ENCODE data around the gene VARS1.
A peak's percentile ranks its signal among the peaks of the same experiment; 100 is the strongest.
"Not testable (repeated sequence)": the region's sequence is repeated elsewhere in the genome, so short reads cannot be mapped to it uniquely, and the experiment has no call there.

Gene VARS1

DNA sequence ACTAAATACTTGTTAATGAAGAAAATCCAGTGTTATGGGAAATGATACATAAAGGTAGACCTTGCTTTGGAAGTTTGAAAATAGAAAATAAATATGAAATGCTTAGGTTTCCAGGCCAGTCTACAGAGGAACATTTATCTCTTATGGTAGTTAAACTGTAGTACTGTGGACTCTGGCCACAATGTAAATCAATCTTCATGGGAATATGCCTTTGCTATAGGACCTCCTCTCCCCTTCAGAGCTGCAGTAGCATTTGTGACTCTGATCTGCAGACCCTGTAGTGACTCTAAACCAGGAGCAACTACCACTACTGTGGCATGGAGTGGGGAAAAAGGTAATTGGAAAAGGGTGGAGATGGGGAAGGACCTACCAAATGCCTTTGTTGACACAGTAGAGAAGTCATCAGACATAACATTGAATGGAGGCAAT lies 24.3 kb upstream of the VARS1 start:
- H3K9ac ChIP-seq (ENCODE audit: low read length) = no peak overlapping the region
- H3K27ac ChIP-seq (ENCODE audit: low read depth, low read length) = peak overlapping the region; percentile 41
- peaks cover 35% of the 10 kb centered on the region for H3K4me1 ChIP-seq (ENCODE audit: insufficient read depth, low read length)
- H3K27me3 ChIP-seq (ENCODE audit: control insufficient read depth in 1 of 2, insufficient read depth in 2 of 2, low read length in 2 of 2) = no peaks in the 10 kb centered on the region
- no peaks in the 10 kb centered on the region for H3K36me3 ChIP-seq (ENCODE audit: insufficient read depth, low read length)
- no peak overlapping the region for H3K4me3 ChIP-seq (ENCODE audit: low read depth in 1 of 2, low read length in 2 of 2)
- no peaks in the 10 kb centered on the region for H3K9me3 ChIP-seq (ENCODE audit: low read length)

DNA sequence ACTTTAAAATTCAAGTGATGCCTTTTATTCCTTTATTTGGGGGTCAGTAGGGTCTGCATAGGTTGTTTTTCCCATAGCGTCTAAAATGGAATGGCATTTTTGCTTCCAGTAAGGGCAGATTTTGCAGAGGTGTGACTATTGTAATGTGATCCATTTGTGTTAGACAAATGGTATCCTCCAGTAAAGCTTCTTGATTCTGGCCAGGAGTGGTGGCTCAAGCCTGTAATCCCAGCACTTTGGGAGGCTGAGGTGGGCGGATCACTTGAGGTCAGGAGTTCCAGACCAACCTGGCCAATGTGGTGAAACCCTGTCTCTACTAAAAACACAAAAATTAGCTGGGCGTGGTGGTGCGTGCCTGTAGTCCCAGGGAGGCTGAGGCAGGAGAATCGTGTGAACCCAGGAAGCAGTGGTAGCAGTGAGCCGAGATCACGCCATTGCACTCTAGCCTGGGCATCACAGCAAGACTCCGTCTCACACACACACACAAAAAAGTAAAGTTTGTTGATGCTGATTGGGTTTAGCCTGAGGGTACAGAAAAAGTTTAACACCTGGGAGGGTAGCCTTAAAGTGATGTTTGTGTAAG lies 22.5 kb upstream of the VARS1 start:
- H3K36me3 ChIP-seq (ENCODE audit: insufficient read depth, low read length); H3K9me3 ChIP-seq (ENCODE audit: low read length); H3K9ac ChIP-seq (ENCODE audit: low read length); H3K27me3 ChIP-seq (ENCODE audit: control insufficient read depth in 1 of 2, insufficient read depth in 2 of 2, low read length in 2 of 2); H3K27ac ChIP-seq (ENCODE audit: low read depth, low read length): not testable (repeated sequence)
- H3K4me1 ChIP-seq (ENCODE audit: insufficient read depth, low read length) = peaks cover 40% of the 10 kb centered on the region
- peak overlapping the region; percentile 44 to 47 for H3K4me3 ChIP-seq (ENCODE audit: low read depth in 1 of 2, low read length in 2 of 2)

DNA sequence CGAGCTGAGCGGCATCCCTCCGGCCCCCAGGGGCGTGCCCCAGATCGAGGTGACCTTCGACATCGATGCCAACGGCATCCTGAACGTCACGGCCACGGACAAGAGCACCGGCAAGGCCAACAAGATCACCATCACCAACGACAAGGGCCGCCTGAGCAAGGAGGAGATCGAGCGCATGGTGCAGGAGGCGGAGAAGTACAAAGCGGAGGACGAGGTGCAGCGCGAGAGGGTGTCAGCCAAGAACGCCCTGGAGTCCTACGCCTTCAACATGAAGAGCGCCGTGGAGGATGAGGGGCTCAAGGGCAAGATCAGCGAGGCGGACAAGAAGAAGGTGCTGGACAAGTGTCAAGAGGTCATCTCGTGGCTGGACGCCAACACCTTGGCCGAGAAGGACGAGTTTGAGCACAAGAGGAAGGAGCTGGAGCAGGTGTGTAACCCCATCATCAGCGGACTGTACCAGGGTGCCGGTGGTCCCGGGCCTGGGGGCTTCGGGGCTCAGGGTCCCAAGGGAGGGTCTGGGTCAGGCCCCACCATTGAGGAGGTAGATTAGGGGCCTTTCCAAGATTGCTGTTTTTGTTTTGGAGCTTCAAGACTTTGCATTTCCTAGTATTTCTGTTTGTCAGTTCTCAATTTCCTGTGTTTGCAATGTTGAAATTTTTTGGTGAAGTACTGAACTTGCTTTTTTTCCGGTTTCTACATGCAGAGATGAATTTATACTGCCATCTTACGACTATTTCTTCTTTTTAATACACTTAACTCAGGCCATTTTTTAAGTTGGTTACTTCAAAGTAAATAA lies 21.8 kb upstream of the VARS1 start:
- not testable (repeated sequence) for H3K9ac ChIP-seq (ENCODE audit: low read length)
- H3K27ac ChIP-seq (ENCODE audit: low read depth, low read length) = peak overlapping the region; percentile 75
- peaks cover 37% of the 10 kb centered on the region for H3K4me1 ChIP-seq (ENCODE audit: insufficient read depth, low read length)

DNA sequence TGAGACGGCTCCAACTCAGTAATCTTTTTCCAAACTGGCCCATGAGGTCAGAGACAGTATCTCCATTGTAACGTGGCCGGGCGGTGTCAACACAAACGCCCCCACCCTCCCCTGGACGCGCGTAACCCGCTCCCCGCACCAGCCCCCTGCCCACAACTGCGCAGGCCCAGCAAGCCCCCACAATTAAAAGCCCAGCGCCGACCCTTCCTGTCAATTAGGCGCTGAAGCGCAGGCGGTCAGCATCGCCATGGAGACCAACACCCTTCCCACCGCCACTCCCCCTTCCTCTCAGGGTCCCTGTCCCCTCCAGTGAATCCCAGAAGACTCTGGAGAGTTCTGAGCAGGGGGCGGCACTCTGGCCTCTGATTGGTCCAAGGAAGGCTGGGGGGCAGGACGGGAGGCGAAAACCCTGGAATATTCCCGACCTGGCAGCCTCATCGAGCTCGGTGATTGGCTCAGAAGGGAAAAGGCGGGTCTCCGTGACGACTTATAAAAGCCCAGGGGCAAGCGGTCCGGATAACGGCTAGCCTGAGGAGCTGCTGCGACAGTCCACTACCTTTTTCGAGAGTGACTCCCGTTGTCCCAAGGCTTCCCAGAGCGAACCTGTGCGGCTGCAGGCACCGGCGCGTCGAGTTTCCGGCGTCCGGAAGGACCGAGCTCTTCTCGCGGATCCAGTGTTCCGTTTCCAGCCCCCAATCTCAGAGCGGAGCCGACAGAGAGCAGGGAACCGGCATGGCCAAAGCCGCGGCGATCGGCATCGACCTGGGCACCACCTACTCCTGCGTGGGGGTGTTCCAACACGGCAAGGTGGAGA lies 19.7 kb upstream of the VARS1 start, which contains the start of the genes HSPA1A and HSPA1L:
Gene HSPA1A (plus strand): TSS at position 519 of the 814 bp plus-strand sequence. CDS start 214 bp downstream, at position 733.
Gene HSPA1L (minus strand): TSS at position 259 of the 814 bp plus-strand sequence. CDS start 3,311 bp downstream, outside the sequence.
- H3K9me3 ChIP-seq (ENCODE audit: low read length) = no peaks in the 10 kb centered on the region
- H3K27me3 ChIP-seq (ENCODE audit: control insufficient read depth in 1 of 2, insufficient read depth in 2 of 2, low read length in 2 of 2) = no peaks in the 10 kb centered on the region
- peak within 1 kb of the TSS; percentile 76 for H3K9ac ChIP-seq (ENCODE audit: low read length)
- H3K4me3 ChIP-seq (ENCODE audit: low read depth in 1 of 2, low read length in 2 of 2) = peak within 1 kb of the TSS; percentile 67 to 75
- H3K27ac ChIP-seq (ENCODE audit: low read depth, low read length) = peak within 1 kb of the TSS; percentile 88
- H3K4me1 ChIP-seq (ENCODE audit: insufficient read depth, low read length) = peaks cover 28% of the 10 kb centered on the region
- no peaks in the 10 kb centered on the region for H3K36me3 ChIP-seq (ENCODE audit: insufficient read depth, low read length)

More for the DNA sequence above, 21.8 kb upstream of the VARS1 start:
- not testable (repeated sequence) for H3K9me3 ChIP-seq (ENCODE audit: low read length); H3K36me3 ChIP-seq (ENCODE audit: insufficient read depth, low read length); H3K27me3 ChIP-seq (ENCODE audit: control insufficient read depth in 1 of 2, insufficient read depth in 2 of 2, low read length in 2 of 2)
- H3K4me3 ChIP-seq (ENCODE audit: low read depth in 1 of 2, low read length in 2 of 2) = peak overlapping the region; percentile 44 to 47

DNA sequence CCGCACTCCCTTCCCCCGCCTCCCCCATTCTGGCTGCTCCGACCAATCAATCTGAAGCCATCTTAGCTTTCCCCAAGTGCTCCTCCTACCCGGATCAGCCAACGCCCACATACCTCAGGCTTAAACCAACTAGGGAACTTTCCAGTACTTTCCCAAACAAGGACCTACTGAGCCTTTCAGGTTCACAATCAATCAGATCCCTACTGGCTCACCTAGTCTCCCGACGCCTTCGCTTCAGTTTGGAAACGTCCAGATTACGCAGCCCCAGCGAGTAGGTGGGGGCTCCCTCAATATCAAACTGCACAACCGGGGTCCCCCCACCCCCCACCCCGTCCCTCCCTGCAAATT lies 19.1 kb upstream of the VARS1 start:
- peak overlapping the region; percentile 87 for H3K27ac ChIP-seq (ENCODE audit: low read depth, low read length)
- H3K4me1 ChIP-seq (ENCODE audit: insufficient read depth, low read length) = peaks cover 24% of the 10 kb centered on the region
- peak overlapping the region; percentile 67 to 75 for H3K4me3 ChIP-seq (ENCODE audit: low read depth in 1 of 2, low read length in 2 of 2)
- H3K9ac ChIP-seq (ENCODE audit: low read length) = peak overlapping the region; percentile 74
- no peaks in the 10 kb centered on the region for H3K36me3 ChIP-seq (ENCODE audit: insufficient read depth, low read length)
- H3K9me3 ChIP-seq (ENCODE audit: low read length) = no peaks in the 10 kb centered on the region
- H3K27me3 ChIP-seq (ENCODE audit: control insufficient read depth in 1 of 2, insufficient read depth in 2 of 2, low read length in 2 of 2) = no peaks in the 10 kb centered on the region

DNA sequence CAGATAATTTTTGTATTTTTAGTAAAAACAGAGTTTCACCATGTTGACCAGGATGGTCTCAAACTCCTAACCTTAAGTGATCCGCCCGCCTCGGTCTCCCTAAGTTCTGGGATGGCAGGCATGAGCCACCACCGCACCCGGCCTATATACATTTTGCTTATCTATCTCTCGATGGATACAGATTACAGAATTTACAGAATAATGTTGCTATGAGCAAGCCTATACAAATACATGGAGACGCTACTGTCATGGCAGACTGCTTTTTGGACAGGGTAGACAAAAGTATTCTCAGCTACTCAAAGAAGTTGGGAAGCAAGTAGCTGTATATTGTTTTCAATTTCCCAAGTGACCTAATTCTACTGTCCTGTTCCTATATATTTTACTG lies 17.9 kb upstream of the VARS1 start:
- Histone ChIP-seq H3K9me3 (ENCODE audit: low read length) (no peaks in the 10 kb centered on the region), H3K9ac (ENCODE audit: low read length) (peak overlapping the region; percentile 10), H3K27me3 (ENCODE audit: control insufficient read depth in 1 of 2, insufficient read depth in 2 of 2, low read length in 2 of 2) (no peaks in the 10 kb centered on the region), H3K4me3 (ENCODE audit: low read depth in 1 of 2, low read length in 2 of 2) (peak overlapping the region in 1 of 2 donors; percentile 28), H3K4me1 (ENCODE audit: insufficient read depth, low read length) (peaks cover 18% of the 10 kb centered on the region), H3K27ac (ENCODE audit: low read depth, low read length) (peak overlapping the region; percentile 88), H3K36me3 (ENCODE audit: insufficient read depth, low read length) (no peaks in the 10 kb centered on the region)

DNA sequence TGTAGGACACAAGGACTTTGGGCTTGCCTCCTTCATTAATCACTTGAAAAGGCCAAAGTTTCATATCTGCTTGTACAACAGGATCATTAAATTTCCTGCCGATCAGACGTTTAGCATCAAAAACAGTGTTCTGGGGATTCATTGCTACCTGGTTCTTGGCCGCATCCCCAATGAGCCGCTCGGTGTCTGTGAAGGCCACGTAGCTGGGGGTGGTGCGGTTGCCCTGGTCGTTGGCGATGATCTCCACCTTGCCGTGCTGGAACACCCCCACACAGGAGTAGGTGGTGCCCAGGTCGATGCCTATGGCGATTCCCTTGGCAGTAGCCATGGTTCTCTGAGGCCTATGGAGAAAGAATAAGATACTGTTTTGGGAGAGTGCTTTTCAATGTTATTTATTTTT lies 16.1 kb upstream of the VARS1 start:
- H3K4me3 ChIP-seq (ENCODE audit: low read depth in 1 of 2, low read length in 2 of 2) = no peak overlapping the region
- H3K27me3 ChIP-seq (ENCODE audit: control insufficient read depth in 1 of 2, insufficient read depth in 2 of 2, low read length in 2 of 2) = no peaks in the 10 kb centered on the region
- peaks cover 9% of the 10 kb centered on the region for H3K4me1 ChIP-seq (ENCODE audit: insufficient read depth, low read length)
- no peaks in the 10 kb centered on the region for H3K9me3 ChIP-seq (ENCODE audit: low read length)
- no peak overlapping the region for H3K9ac ChIP-seq (ENCODE audit: low read length)
- H3K36me3 ChIP-seq (ENCODE audit: insufficient read depth, low read length) = no peaks in the 10 kb centered on the region
- no peak overlapping the region for H3K27ac ChIP-seq (ENCODE audit: low read depth, low read length)

DNA sequence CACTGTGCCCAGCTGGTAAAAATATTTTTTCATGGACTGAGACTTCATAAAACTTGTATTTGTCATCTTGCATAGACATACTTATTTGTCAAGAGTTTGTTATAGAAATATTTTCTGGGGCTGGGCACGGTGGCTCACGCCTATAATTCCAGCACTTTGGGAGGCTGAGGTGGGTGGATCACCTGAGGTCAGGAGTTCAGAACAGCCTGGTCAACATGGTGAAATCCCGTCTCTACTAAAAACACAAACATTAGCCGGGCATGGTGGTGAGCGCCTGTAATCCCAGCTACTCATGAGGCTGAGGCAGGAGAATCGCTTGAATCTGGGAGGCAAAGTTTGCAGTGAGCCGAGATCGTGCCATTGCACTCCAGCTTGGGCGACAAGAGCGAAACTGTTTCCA lies 13.0 kb upstream of the VARS1 start:
- peaks cover 15% of the 10 kb centered on the region for H3K4me1 ChIP-seq (ENCODE audit: insufficient read depth, low read length)
- not testable (repeated sequence) for H3K9ac ChIP-seq (ENCODE audit: low read length); H3K4me3 ChIP-seq (ENCODE audit: low read depth in 1 of 2, low read length in 2 of 2); H3K27me3 ChIP-seq (ENCODE audit: control insufficient read depth in 1 of 2, insufficient read depth in 2 of 2, low read length in 2 of 2); H3K27ac ChIP-seq (ENCODE audit: low read depth, low read length); H3K9me3 ChIP-seq (ENCODE audit: low read length); H3K36me3 ChIP-seq (ENCODE audit: insufficient read depth, low read length)

DNA sequence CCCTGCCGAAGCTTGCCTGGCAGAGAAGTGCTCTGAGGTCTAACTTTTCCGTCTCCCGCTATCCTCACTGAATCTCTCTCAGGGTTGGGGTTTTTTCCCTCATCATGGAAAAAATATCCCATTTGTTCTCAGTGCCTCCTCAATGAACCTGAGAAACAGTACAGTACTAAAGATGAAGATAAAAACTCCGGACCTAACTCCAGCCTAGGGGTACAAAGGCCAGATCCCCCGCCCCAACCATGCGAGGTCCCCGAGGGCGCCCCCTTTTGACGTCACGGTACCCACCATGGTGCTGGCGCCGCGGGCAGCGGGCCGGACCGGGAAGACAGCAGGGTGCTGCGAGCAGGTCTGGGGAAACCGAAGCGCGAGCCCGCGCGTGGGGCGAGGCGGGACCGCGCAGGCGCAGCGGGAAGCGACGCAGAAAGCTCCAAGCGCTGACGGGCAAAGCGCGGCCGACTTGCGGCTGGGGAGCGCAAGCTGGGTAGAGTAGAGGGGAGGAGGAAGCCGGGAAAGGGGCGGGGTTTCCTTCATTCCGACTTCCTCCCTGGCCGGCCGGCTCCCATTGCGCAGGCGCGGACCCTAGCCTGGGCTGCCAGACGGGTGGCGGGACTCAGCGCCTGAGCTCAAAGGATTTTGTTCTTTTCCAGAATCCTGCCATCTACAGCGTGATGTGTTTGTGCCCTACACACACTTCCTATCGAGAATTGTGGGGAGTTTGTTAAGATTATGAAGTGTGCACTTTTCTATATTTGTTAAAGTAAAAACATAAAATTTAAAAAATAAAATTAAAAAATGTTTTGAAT lies 11.1 kb upstream of the VARS1 start, which contains the start of gene LSM2:
Gene LSM2 (minus strand): TSS at position 497 of the 803 bp plus-strand sequence. CDS start 209 bp downstream, at position 288.
- no peaks in the 10 kb centered on the region for H3K9me3 ChIP-seq (ENCODE audit: low read length)
- H3K4me3 ChIP-seq (ENCODE audit: low read depth in 1 of 2, low read length in 2 of 2) = peak within 1 kb of the TSS; percentile 67 to 84
- H3K4me1 ChIP-seq (ENCODE audit: insufficient read depth, low read length) = peaks cover 11% of the 10 kb centered on the region
- H3K27ac ChIP-seq (ENCODE audit: low read depth, low read length) = peak within 1 kb of the TSS; percentile 95
- H3K9ac ChIP-seq (ENCODE audit: low read length) = peak within 1 kb of the TSS; percentile 99
- H3K36me3 ChIP-seq (ENCODE audit: insufficient read depth, low read length) = peaks cover 7% of the 10 kb centered on the region
- no peaks in the 10 kb centered on the region for H3K27me3 ChIP-seq (ENCODE audit: control insufficient read depth in 1 of 2, insufficient read depth in 2 of 2, low read length in 2 of 2)

DNA sequence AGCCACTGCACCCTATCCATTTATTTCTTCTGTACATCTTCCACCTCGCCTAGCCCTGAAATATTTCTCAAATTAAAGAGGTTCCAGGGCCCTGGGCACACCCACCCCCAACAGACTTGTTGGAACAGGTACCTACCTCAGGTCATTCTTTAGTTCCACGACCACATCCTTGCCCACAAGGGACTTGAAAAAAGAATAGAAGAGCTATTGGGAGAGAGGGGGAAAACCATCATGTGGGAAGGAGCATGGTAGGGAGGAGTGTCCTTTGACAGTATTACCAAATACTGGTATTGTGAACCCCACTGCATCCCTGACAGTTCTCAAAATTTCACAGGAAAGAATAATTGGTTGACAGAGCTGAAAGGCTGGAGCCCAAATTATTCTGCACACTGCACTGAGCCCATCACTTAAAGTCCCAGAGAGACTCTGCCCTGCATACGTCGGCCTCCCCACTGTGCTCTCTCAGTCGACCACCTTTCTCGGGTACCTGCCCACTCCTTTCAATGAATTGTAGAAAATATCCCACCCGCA lies 10.5 kb upstream of the VARS1 start:
- H3K36me3 ChIP-seq (ENCODE audit: insufficient read depth, low read length) = peaks cover 7% of the 10 kb centered on the region
- H3K4me1 ChIP-seq (ENCODE audit: insufficient read depth, low read length) = peaks cover 11% of the 10 kb centered on the region
- H3K27ac ChIP-seq (ENCODE audit: low read depth, low read length) = peak overlapping the region; percentile 95
- no peaks in the 10 kb centered on the region for H3K9me3 ChIP-seq (ENCODE audit: low read length)
- H3K9ac ChIP-seq (ENCODE audit: low read length) = peak overlapping the region; percentile 99
- no peaks in the 10 kb centered on the region for H3K27me3 ChIP-seq (ENCODE audit: control insufficient read depth in 1 of 2, insufficient read depth in 2 of 2, low read length in 2 of 2)
- peak overlapping the region; percentile 67 to 84 for H3K4me3 ChIP-seq (ENCODE audit: low read depth in 1 of 2, low read length in 2 of 2)

Measured in muscle layer of colon (tissue), 2 donors.